Neural cell (in vitro differentiated cells): Measurements from ENCODE around the gene FRZB. TPM values are rescaled to one million over a fixed set of nuclear protein-coding genes. Genes with fewer than 3 reads are reported as not detected.

Experiments used
- H2AFZ ChIP-seq: fragments of 200-600, 300-800 bp; sonication (generic), shearing (Covaris generic); 2 replicates; pipeline ENCODE4 v1.6.0; 2014; ENCODE audit warnings: low read depth, mild to moderate bottlenecking, antibody characterized with exemption, low read length, moderate library complexity
- H3F3A ChIP-seq: fragments of 200-600 bp; shearing (Covaris generic); 2 replicates; pipeline ENCODE4 v1.6.1; 2016; ENCODE audit warnings: mild to moderate bottlenecking, moderate library complexity, mixed read lengths, antibody characterized with exemption, low read length; ENCODE audit not compliant: insufficient read depth, poor library complexity, severe bottlenecking
- H3K27ac ChIP-seq: fragments of 200-600, 300-800 bp; sonication (generic), shearing (Covaris generic); 2 replicates; pipeline ENCODE4 v1.5.1; 2014; ENCODE audit warnings: mild to moderate bottlenecking, low read length, moderate library complexity
- H3K27me3 ChIP-seq: fragments of 300-800, 200-600 bp; sonication (generic), shearing (Covaris generic); 2 replicates; pipeline ENCODE4 v1.6.0; 2014; ENCODE audit warnings: mild to moderate bottlenecking, low read depth, low read length, moderate library complexity; ENCODE audit not compliant: insufficient read depth
- H3K36me3 ChIP-seq: fragments of 300-800, 200-600 bp; sonication (generic), shearing (Covaris generic); 2 replicates; pipeline ENCODE4 v1.5.1; 2014; ENCODE audit warnings: mild to moderate bottlenecking, antibody characterized with exemption, low read length, moderate library complexity; ENCODE audit not compliant: insufficient read depth
- H3K4me2 ChIP-seq: fragments of 300-800, 200-600 bp; sonication (generic), shearing (Covaris generic); 2 replicates; pipeline ENCODE4 v1.6.0; 2014; ENCODE audit warnings: mild to moderate bottlenecking, low read length
- H3K4me3 ChIP-seq: fragments of 300-800, 200-600 bp; sonication (generic), shearing (Covaris generic); 2 replicates; pipeline ENCODE4 v1.5.1; 2014; ENCODE audit warnings: mild to moderate bottlenecking, low read length, moderate library complexity
- H3K79me2 ChIP-seq: fragments of 200-600 bp; shearing (Covaris generic); replicated peaks from 2 replicates; pipeline ENCODE4 v1.6.0; 2014; ENCODE audit warnings: mild to moderate bottlenecking, low read length, moderate library complexity; ENCODE audit not compliant: insufficient read depth
- H3K9ac ChIP-seq: fragments of 300-800, 200-600 bp; sonication (generic), shearing (Covaris generic); 2 replicates; pipeline ENCODE4 v1.6.1; 2016; ENCODE audit warnings: mild to moderate bottlenecking, low read length, mixed read lengths
- H3K9me2 ChIP-seq: fragments of 200-600 bp; shearing (Covaris generic); 2 replicates; pipeline ENCODE4 v1.6.1; 2016; ENCODE audit warnings: mild to moderate bottlenecking, low read length, mixed read lengths; ENCODE audit not compliant: insufficient read depth
- H3K9me3 ChIP-seq: fragments of 200-600, 300-800 bp; sonication (generic), shearing (Covaris generic); 2 replicates; pipeline ENCODE4 v1.6.1; 2016; ENCODE audit warnings: mild to moderate bottlenecking, mixed run types, low read length, moderate library complexity, mixed read lengths
- H4K20me1 ChIP-seq: fragments of 200-600 bp; shearing (Covaris generic); 2 replicates; pipeline ENCODE4 v1.6.1; 2016; ENCODE audit warnings: mild to moderate bottlenecking, mixed run types; ENCODE audit not compliant: insufficient read depth
- CTCF ChIP-seq: fragments of 450-650 bp; IDR thresholded peaks from 2 replicates; pipeline ENCODE4 v1.5.1; 2014; ENCODE audit warnings: antibody characterized with exemption, mild to moderate bottlenecking, moderate library complexity; ENCODE audit not compliant: poor library complexity, severe bottlenecking
- EP300 ChIP-seq: fragments of 450-650 bp; conservative IDR thresholded peaks from 2 replicates; pipeline ENCODE4 v1.6.1; 2014; ENCODE audit warnings: antibody characterized with exemption, mild to moderate bottlenecking, moderate library complexity; ENCODE audit not compliant: poor library complexity, severe bottlenecking
- EZH2 ChIP-seq: fragments of 200-600, 300-800 bp; shearing (Covaris generic), sonication (generic); IDR thresholded peaks from 2 replicates; pipeline ENCODE4 v1.6.1; 2014; ENCODE audit warnings: antibody characterized with exemption, low read length, borderline replicate concordance, mild to moderate bottlenecking; ENCODE audit not compliant: insufficient read depth, poor library complexity, severe bottlenecking
- MXI1 ChIP-seq: fragments of 450-650 bp; conservative IDR thresholded peaks from 2 replicates; pipeline ENCODE4 v1.6.1; 2014; ENCODE audit warnings: antibody characterized with exemption, mild to moderate bottlenecking; ENCODE audit not compliant: poor library complexity, severe bottlenecking
- POLR2AphosphoS5 ChIP-seq: IDR thresholded peaks from 2 replicates; pipeline ENCODE4 v1.6.1; 2012
- RAD21 ChIP-seq: fragments of 450-650 bp; conservative IDR thresholded peaks from 2 replicates; pipeline ENCODE4 v1.6.1; 2014; ENCODE audit warnings: antibody characterized with exemption, mild to moderate bottlenecking, moderate library complexity
- REST ChIP-seq: IDR thresholded peaks from 2 replicates; pipeline ENCODE4 v1.6.1; 2012; ENCODE audit warnings: borderline replicate concordance
- SMC3 ChIP-seq: fragments of 450-650 bp; conservative IDR thresholded peaks from 2 replicates; pipeline ENCODE4 v1.6.1; 2014; ENCODE audit warnings: antibody characterized with exemption, mild to moderate bottlenecking, moderate library complexity; ENCODE audit not compliant: poor library complexity
- TAF1 ChIP-seq: IDR thresholded peaks from 2 replicates; pipeline ENCODE4 v1.6.1; 2012; ENCODE audit warnings: low read depth
- polyA plus RNA-seq: library from polyadenylated mRNA; depleted of rRNA; stranded (reverse); fragments of >200 nt; gene quantifications from 2 replicates; pipeline ENCODE4 v1.2.3, GENCODE V29; 2014

FRZB gene
- polyA plus RNA-seq, 1 donor from 2014 or later, result 3.5 TPM

- Histone ChIP-seq H3K27me3 (peaks cover 13% of the 10 kb centered on the region), H3K4me2 (no peak overlapping the region), H3F3A (peaks cover 4% of the 10 kb centered on the region), H3K79me2 (peaks cover 22% of the 10 kb centered on the region), H3K36me3 (no peaks in the 10 kb centered on the region), H4K20me1 (no peaks in the 10 kb centered on the region), H3K9me2 (no peaks in the 10 kb centered on the region), H2AFZ (no peak overlapping the region), H3K9me3 (no peaks in the 10 kb centered on the region), H3K9ac (no peak overlapping the region), H3K4me3 (no peak overlapping the region), H3K27ac (no peak overlapping the region)
- TF ChIP-seq TAF1, result no peak
- no peak for TF ChIP-seq EP300
- no peak for TF ChIP-seq RAD21
- TF ChIP-seq MXI1, result no peak
- TF ChIP-seq CTCF, result no peak
- no peak for TF ChIP-seq REST
- TF ChIP-seq POLR2AphosphoS5, result no peak
- TF ChIP-seq EZH2, result no peak
- no peak for TF ChIP-seq SMC3
These were observed 3.8 kb upstream of the FRZB start for GRCh38 chr2:182870227-182870626.

- H2AFZ ChIP-seq, result no peak overlapping the region
- no peaks in the 10 kb centered on the region for H3K9me2 ChIP-seq
- no peak for TF ChIP-seq POLR2AphosphoS5
- TF ChIP-seq TAF1, result no peak
- TF ChIP-seq RAD21, result no peak
- no peak for TF ChIP-seq SMC3
- no peak for TF ChIP-seq EP300
- no peak for TF ChIP-seq MXI1
- TF ChIP-seq EZH2, result no peak
- TF ChIP-seq REST, result no peak
- no peak for TF ChIP-seq CTCF
- H3K27me3 ChIP-seq, result peaks cover 13% of the 10 kb centered on the region
- H3K27ac ChIP-seq, result no peak overlapping the region
- peaks cover 4% of the 10 kb centered on the region for H3F3A ChIP-seq
- H3K9ac ChIP-seq, result peak overlapping the region; percentile 50
- H3K79me2 ChIP-seq, result peaks cover 42% of the 10 kb centered on the region
- no peaks in the 10 kb centered on the region for H3K36me3 ChIP-seq
- no peaks in the 10 kb centered on the region for H3K9me3 ChIP-seq
- peak overlapping the region; percentile 66 for H3K4me3 ChIP-seq
- peak overlapping the region; percentile 45 for H3K4me2 ChIP-seq
- no peaks in the 10 kb centered on the region for H4K20me1 ChIP-seq
These were observed 1.8 kb upstream of the FRZB start for GRCh38 chr2:182868054-182868796.
